Activated T-cell treated with anti-CD3 and anti-CD28 coated beads, Interleukin-2, amount 50 U/mL, for 24 hours (primary cell): ENCODE results near the gene JAZF1.

ENCODE experiments used
- DNase-seq: peaks from one replicate; pipeline ENCODE4 v3.0.0-alpha.2; 2020
- H3K27ac Mint-ChIP-seq: 2 replicates; pipeline ENCODE4 v1.8.0; 2020; ENCODE audit warnings: mild to moderate bottlenecking, mixed read lengths
- H3K27me3 Mint-ChIP-seq: 2 replicates; pipeline ENCODE4 v1.8.0; 2020; ENCODE audit warnings: mixed read lengths
- H3K36me3 Mint-ChIP-seq: 2 replicates; pipeline ENCODE4 v1.8.0; 2020; ENCODE audit warnings: low read depth, mixed read lengths
- H3K4me1 Mint-ChIP-seq: 2 replicates; pipeline ENCODE4 v1.8.0; 2020; ENCODE audit warnings: low read depth, mixed read lengths
- H3K4me3 Mint-ChIP-seq: 2 replicates; pipeline ENCODE4 v1.8.0; 2020; ENCODE audit warnings: mild to moderate bottlenecking, moderate library complexity, mixed read lengths
- H3K9me3 Mint-ChIP-seq: 2 replicates; pipeline ENCODE4 v1.8.0; 2020; ENCODE audit warnings: mixed read lengths

JAZF1 gene

GRCh38 chr7:28104811-28105210 lies 75.8 kb downstream of the JAZF1 start:
- Mint-ChIP-seq H3K9me3 (no peaks in the 10 kb centered on the region), H3K4me3 (no peak overlapping the region), H3K4me1 (peaks cover 17% of the 10 kb centered on the region), H3K27ac (no peak overlapping the region), H3K27me3 (no peaks in the 10 kb centered on the region), H3K36me3 (peaks cover 2% of the 10 kb centered on the region)
- no peak for DNase-seq

DNA sequence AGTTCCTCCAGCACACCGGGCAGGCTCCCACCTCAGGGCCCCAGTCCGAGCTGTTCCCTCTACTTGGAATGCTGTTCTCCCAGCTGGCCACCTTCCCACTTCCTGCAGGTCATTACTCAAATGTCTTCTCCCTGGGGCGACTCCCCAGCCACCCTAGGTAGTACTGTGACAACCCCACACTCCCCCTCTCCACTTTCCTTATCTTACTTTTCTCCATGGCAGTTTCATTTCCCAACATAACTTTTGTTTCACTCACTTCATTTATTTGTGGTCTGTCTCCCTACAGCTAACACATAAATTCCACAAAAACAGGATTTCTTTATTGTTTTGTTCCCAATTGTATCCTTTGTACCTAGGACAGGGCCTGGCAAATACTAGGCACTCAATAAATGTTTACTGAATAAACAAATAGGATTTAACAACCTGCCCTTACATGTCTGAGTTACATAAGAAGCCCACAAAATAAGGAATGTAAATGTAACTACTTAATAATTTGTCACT lies 76.5 kb downstream of the JAZF1 start:
- Mint-ChIP-seq H3K4me3 (no peak overlapping the region), H3K27ac (no peak overlapping the region), H3K36me3 (peaks cover 2% of the 10 kb centered on the region), H3K27me3 (no peaks in the 10 kb centered on the region), H3K4me1 (peaks cover 17% of the 10 kb centered on the region), H3K9me3 (no peaks in the 10 kb centered on the region)
- no peak for DNase-seq

- Mint-ChIP-seq H3K9me3 (no peaks in the 10 kb centered on the region), H3K36me3 (peaks cover 2% of the 10 kb centered on the region), H3K27me3 (no peaks in the 10 kb centered on the region), H3K4me3 (no peak overlapping the region), H3K4me1 (peaks cover 9% of the 10 kb centered on the region), H3K27ac (no peak overlapping the region)
- no peak for DNase-seq
Measured at GRCh38 chr7:28102797-28103196, 77.8 kb downstream of the JAZF1 start.

DNA sequence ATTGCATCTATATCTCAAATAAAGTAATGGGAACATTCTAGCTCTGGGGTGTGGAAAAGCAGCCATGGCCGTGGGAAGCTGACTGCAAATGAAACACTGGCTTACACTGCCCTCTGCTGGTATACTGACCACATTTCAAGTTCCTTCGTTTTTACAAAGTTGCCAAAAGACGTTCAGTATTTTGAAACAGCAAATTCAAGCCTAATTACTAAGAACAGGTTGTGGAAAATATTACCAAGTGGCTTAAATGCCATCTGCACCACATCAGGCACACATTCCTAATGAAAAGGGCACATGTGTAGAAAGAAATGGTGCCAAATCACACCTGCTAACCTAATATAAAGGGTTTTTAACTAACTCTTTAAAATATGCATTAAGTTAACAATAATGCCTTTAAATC lies 83.9 kb downstream of the JAZF1 start:
- no peaks in the 10 kb centered on the region for H3K27me3 Mint-ChIP-seq
- peaks cover 2% of the 10 kb centered on the region for H3K36me3 Mint-ChIP-seq
- no peak overlapping the region for H3K4me3 Mint-ChIP-seq
- H3K4me1 Mint-ChIP-seq: peaks cover 9% of the 10 kb centered on the region
- H3K9me3 Mint-ChIP-seq: no peaks in the 10 kb centered on the region
- DNase-seq: no peak
- no peak overlapping the region for H3K27ac Mint-ChIP-seq

DNA sequence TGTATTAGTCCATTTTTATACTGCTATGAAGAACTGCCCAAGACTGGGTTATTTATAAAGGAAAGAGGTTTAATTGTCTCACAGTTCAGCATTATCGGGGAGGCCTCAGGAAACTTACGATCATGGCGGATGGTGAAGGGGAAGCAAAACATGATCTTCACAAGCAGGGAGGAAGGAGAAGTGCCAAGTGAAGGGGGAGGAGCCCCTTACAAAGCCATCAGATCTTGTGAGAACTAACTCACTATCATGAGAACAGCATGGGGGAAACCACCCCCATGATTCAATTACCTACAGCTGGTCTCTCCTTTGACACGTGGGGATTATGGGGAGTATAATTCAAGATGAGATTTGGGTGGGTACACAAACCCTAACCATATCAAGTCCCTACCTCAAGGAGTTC lies 85.4 kb downstream of the JAZF1 start:
- no peaks in the 10 kb centered on the region for H3K27me3 Mint-ChIP-seq
- H3K36me3 Mint-ChIP-seq: no peaks in the 10 kb centered on the region
- H3K9me3 Mint-ChIP-seq: no peaks in the 10 kb centered on the region
- DNase-seq: no peak
- no peak overlapping the region for H3K4me3 Mint-ChIP-seq
- H3K27ac Mint-ChIP-seq: no peak overlapping the region
- peaks cover 9% of the 10 kb centered on the region for H3K4me1 Mint-ChIP-seq

GRCh38 chr7:28093623-28094232 lies 86.9 kb downstream of the JAZF1 start:
- H3K9me3 Mint-ChIP-seq: no peaks in the 10 kb centered on the region
- DNase-seq: peak; percentile 63
- H3K27me3 Mint-ChIP-seq: no peaks in the 10 kb centered on the region
- no peak overlapping the region for H3K4me3 Mint-ChIP-seq
- H3K36me3 Mint-ChIP-seq: no peaks in the 10 kb centered on the region
- H3K27ac Mint-ChIP-seq: no peak overlapping the region
- H3K4me1 Mint-ChIP-seq: peaks cover 18% of the 10 kb centered on the region

- no peaks in the 10 kb centered on the region for H3K36me3 Mint-ChIP-seq
- no peaks in the 10 kb centered on the region for H3K27me3 Mint-ChIP-seq
- no peak for DNase-seq
- H3K9me3 Mint-ChIP-seq: no peaks in the 10 kb centered on the region
- H3K4me3 Mint-ChIP-seq: no peak overlapping the region
- peaks cover 8% of the 10 kb centered on the region for H3K4me1 Mint-ChIP-seq
- no peak overlapping the region for H3K27ac Mint-ChIP-seq
Measured at GRCh38 chr7:28091190-28091589, 89.4 kb downstream of the JAZF1 start.

DNA sequence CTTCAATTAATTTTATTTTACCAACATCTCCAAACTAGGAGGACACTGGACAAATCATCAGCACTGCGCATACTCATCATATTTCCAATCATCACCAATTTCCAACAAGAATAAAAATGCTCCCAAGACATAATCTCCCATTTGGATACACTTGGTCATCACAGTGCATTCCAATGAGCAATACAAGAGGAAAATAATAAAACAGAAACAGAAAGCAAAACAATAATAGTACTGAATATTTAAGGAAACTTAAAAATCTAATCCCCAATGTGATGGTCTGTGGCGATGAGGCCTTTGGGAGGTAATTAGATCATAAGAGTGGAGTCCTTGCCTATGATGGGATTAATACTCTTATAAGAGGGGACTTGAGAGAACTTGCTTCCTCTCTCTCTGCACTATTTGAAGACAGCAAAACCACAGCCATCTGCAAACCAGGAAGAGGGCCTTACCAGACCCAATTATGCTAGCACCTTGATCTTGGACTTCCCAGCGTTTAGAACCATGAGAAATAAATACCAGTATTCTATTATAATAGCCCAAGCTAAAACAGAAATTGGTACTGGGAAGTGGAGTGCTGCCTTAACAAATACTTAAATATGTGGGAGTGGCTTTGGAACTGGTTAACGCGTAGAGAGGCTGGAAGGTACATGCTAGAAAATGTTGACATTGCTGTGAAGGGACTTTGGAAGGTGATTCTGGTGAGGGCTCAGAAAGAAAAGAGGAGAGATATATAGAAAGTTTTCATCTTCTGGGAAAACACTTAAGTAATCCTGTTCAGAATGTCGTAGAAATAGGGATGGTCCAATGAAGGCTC lies 91.5 kb downstream of the JAZF1 start:
- Mint-ChIP-seq H3K9me3 (no peaks in the 10 kb centered on the region), H3K27ac (no peak overlapping the region), H3K36me3 (no peaks in the 10 kb centered on the region), H3K4me3 (no peak overlapping the region), H3K27me3 (no peaks in the 10 kb centered on the region), H3K4me1 (peaks cover 8% of the 10 kb centered on the region)
- no peak for DNase-seq

DNA sequence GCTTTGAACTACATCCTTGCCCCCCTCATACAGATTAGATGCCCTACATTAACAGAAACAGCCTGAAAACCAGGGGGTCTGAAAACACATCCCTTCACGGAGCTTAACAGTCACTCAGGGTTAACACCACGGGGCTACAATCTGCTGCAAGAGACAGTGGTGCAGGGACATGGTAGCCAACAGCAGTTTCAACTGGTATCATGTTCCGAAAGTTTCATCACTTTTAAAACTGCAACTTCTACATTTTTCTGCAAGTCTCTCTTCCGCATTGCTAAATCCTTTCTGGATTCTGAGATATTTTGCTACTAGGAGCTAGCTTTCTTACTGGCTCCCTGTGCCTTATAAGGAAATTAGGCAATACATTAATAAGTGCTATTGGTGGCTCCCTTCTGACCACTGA lies 92.6 kb downstream of the JAZF1 start:
- H3K4me3 Mint-ChIP-seq: no peak overlapping the region
- H3K36me3 Mint-ChIP-seq: no peaks in the 10 kb centered on the region
- H3K27me3 Mint-ChIP-seq: no peaks in the 10 kb centered on the region
- H3K27ac Mint-ChIP-seq: no peak overlapping the region
- H3K9me3 Mint-ChIP-seq: no peaks in the 10 kb centered on the region
- no peak for DNase-seq
- H3K4me1 Mint-ChIP-seq: peaks cover 8% of the 10 kb centered on the region

DNA sequence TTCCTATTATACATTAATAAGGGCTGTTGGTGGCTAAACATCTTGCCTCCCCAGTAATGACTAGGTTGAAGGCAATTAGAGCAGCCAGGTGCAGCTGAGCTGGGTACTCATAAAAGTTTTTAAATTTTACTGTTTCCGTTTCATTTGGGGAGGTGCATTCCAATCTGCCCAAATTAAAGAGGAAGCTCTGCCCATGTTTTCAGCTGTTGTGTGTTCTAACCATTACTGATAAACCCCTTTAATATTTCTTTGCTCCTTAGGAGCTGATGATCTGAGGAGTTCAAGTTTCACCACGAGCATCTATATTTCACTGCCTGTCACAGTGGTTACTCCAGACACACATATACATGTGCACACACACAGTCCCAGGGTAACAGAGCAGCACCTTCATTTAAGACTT lies 94.4 kb downstream of the JAZF1 start:
- Mint-ChIP-seq H3K27ac (no peak overlapping the region), H3K4me1 (peaks cover 8% of the 10 kb centered on the region), H3K9me3 (no peaks in the 10 kb centered on the region)

GRCh38 chr7:28083998-28084985 lies 96.3 kb downstream of the JAZF1 start:
- H3K36me3 Mint-ChIP-seq: no peaks in the 10 kb centered on the region
- peaks cover under 1% of the 10 kb centered on the region for H3K4me1 Mint-ChIP-seq
- no peaks in the 10 kb centered on the region for H3K9me3 Mint-ChIP-seq
- H3K27ac Mint-ChIP-seq: no peak overlapping the region
- no peak overlapping the region for H3K4me3 Mint-ChIP-seq
- no peaks in the 10 kb centered on the region for H3K27me3 Mint-ChIP-seq
- no peak for DNase-seq

More for the DNA sequence above, 94.4 kb downstream of the JAZF1 start:
- Mint-ChIP-seq H3K36me3 (no peaks in the 10 kb centered on the region), H3K4me3 (no peak overlapping the region), H3K27me3 (no peaks in the 10 kb centered on the region)
- DNase-seq: no peak

DNA sequence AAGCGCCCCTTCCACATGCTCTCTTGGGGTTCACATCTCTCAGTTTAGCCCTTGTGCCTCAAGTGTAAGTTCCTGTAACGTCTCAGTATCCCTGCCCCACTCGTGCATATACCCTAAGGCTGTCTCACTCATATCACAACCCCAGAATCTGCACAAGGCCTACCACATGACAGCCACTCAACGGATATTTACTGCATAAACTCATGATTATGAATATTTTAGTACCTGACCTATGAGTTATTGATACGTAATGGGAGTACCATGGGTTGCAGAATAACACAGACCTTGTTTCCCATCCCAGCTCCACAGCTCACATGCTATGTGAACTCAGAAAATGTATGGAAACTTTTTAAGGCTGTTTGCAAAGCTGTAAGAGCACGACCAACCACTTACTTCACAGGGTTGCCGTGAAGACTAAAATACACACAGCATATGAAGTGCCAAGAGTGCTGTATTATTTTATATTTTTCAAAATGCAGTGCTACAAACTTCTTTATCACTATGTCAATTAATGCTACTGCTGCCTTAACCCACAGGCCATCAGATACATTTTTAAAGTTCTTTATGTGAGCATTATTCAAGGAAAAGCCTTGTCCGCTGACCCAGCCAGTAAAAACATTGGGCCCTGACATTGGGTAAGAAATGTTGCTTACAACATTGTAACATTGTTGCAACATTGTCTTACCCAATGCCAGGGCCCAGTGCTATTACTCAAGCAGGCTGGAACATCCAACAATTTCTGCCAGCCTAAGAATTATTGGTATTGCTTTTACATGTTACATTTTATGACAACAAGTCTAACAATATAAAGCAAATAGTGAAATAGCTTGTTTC lies 97.2 kb downstream of the JAZF1 start:
- no peak overlapping the region for H3K4me3 Mint-ChIP-seq
- no peak for DNase-seq
- no peaks in the 10 kb centered on the region for H3K27me3 Mint-ChIP-seq
- no peak overlapping the region for H3K27ac Mint-ChIP-seq
- H3K4me1 Mint-ChIP-seq: no peaks in the 10 kb centered on the region
- no peaks in the 10 kb centered on the region for H3K36me3 Mint-ChIP-seq
- H3K9me3 Mint-ChIP-seq: no peaks in the 10 kb centered on the region

- no peaks in the 10 kb centered on the region for H3K27me3 Mint-ChIP-seq
- no peak for DNase-seq
- H3K36me3 Mint-ChIP-seq: no peaks in the 10 kb centered on the region
- H3K27ac Mint-ChIP-seq: no peak overlapping the region
- H3K9me3 Mint-ChIP-seq: no peaks in the 10 kb centered on the region
- H3K4me1 Mint-ChIP-seq: peaks cover 5% of the 10 kb centered on the region
- H3K4me3 Mint-ChIP-seq: no peak overlapping the region
Measured at GRCh38 chr7:28082071-28082470, 98.5 kb downstream of the JAZF1 start.

DNA sequence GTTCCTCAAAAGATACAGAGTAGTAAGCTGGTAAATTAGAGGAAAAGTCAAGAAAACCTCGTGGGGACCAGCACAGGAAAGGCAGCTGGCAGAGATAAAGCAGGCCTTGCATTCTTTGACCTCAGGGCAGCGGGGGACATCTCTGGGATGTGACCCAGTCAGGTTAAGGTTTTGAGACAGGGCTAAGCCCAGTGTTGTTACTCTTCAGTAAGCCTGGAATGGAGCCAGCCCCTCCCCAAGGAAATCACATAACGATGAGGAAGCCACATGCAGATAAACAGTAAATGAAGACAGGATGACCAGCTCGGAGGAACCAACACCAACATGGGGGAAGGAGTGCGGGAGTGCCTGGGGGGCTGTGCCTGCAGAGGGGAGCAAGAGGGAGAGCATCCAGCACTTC lies 99.6 kb downstream of the JAZF1 start:
- no peaks in the 10 kb centered on the region for H3K9me3 Mint-ChIP-seq
- no peak overlapping the region for H3K4me3 Mint-ChIP-seq
- H3K27ac Mint-ChIP-seq: no peak overlapping the region
- H3K36me3 Mint-ChIP-seq: no peaks in the 10 kb centered on the region
- DNase-seq: no peak
- no peaks in the 10 kb centered on the region for H3K27me3 Mint-ChIP-seq
- peaks cover 5% of the 10 kb centered on the region for H3K4me1 Mint-ChIP-seq
